Esophagus muscularis mucosa (tissue), 4 donors: Measurements from ENCODE around the gene ZBBX. TPM values are rescaled to one million over a fixed set of nuclear protein-coding genes. Genes with fewer than 3 reads are reported as not detected.

Source experiments
- DNase-seq: peaks from one replicate; pipeline ENCODE4 v3.0.0-alpha.2; 2017; ENCODE audit errors: extremely low spot score
- H3K27ac ChIP-seq, 4 donors: fragments of 200-600 bp; sonication (generic); replicated peaks in 1 of 4; 1 replicate in 3 of 4; 2 replicates in 1 of 4; pipeline ENCODE4 v1.5.1; 2016 to 2019; ENCODE audit warnings: mild to moderate bottlenecking in 1 of 4
- H3K27me3 ChIP-seq, 4 donors: fragments of 200-600 bp; sonication (generic); one replicate each; pipeline versions ENCODE4 v1.5.1 to v1.6.0; 2016 to 2019
- H3K36me3 ChIP-seq, 4 donors: fragments of 200-600 bp; sonication (generic); one replicate each; pipeline ENCODE4 v1.5.1; 2016 to 2019
- H3K4me1 ChIP-seq, 4 donors: fragments of 200-600 bp; sonication (generic); one replicate each; pipeline ENCODE4 v1.5.1; 2016 to 2019
- H3K4me3 ChIP-seq, 4 donors: fragments of 200-600 bp; sonication (generic); 1 replicate in 2 of 4; 2 replicates in 2 of 4; pipeline ENCODE4 v1.5.1; 2016 to 2019; ENCODE audit warnings: mild to moderate bottlenecking in 4 of 4, moderate library complexity in 1 of 4
- H3K9me3 ChIP-seq, 4 donors: fragments of 200-600 bp; sonication (generic); 1 replicate in 3 of 4; 2 replicates in 1 of 4; pipeline ENCODE4 v1.5.1; 2016 to 2019
- CTCF ChIP-seq, 3 experiments: fragments of 200-600 bp in 2 of 3; fragments of 450-650 bp in 1 of 3; sonication (generic) in 2 of 3; IDR thresholded peaks; one replicate each; pipeline ENCODE4 v1.5.1; 2017 to 2019; ENCODE audit warnings: antibody characterized with exemption in 3 of 3, mild to moderate bottlenecking in 2 of 3, moderate library complexity in 1 of 3
- EP300 ChIP-seq: sonication (generic); formaldehyde crosslinking; IDR thresholded peaks from one replicate; pipeline ENCODE4 v1.6.1; 2017; ENCODE audit warnings: antibody characterized with exemption
- POLR2A ChIP-seq: fragments of 450-650 bp; IDR thresholded peaks from one replicate; pipeline ENCODE4 v1.6.1; 2017; ENCODE audit warnings: antibody characterized with exemption, moderate library complexity, mild to moderate bottlenecking, low read depth
- POLR2AphosphoS5 ChIP-seq, 2 donors: sonication (generic); formaldehyde crosslinking; IDR thresholded peaks; one replicate each; pipeline ENCODE4 v1.6.1; 2017; ENCODE audit warnings: antibody characterized with exemption in 2 of 2
- WGBS: methylation state at CpG from one replicate; pipeline ENCODE4 v1.1.5; 2018; 5-methylcytosine and 5-hydroxymethylcytosine counted together
- intact Hi-C: fragments of 100-400 bp; cut with DNase I; formaldehyde crosslinking; loops from one replicate; pipeline ENCODE4 v1.15.1; 2023
- total RNA-seq, 4 donors: library from RNA; depleted of rRNA; stranded (reverse); fragments of >200 nt; gene quantifications; one replicate each; pipeline versions ENCODE4 v1.1.0 to v1.2.1, GENCODE V29; 2016

ZBBX gene
- total RNA-seq, 4 donors from 2014 or later = 0.17 TPM; not detected in 3

DNA sequence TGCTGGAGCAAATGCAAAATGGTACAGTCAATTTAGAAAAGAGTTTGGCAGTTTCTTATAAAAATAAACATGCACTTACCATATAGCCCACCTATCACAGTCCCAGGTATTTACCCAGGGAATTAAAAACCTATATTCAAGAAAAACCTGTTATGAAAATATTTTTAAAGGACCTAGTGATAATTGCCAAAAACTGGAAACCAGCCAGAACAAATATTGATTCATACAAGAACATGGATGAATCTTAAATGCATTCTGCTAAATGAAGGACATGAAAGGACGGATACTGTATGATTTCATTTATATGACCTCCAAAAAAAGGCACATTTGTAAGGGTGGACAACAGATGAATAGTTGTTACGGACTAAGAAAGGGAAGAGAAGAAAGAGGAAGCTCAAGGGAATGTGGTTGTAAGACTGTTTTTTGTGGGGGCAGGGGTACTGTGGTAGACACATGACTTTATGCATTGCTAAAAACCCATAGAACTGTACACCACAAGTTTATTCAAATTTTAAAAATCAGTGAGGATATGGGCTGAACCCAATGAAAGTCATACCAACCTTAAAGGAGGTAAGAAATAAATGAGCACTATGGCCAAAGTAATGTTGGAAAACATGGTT is 61.0 kb downstream of the ZBBX start:
- WGBS = 79% methylated on average over 2 of the region's 2 CpGs
- H3K27ac ChIP-seq = no peak overlapping the region
- no peaks in the 10 kb centered on the region for H3K36me3 ChIP-seq
- H3K4me3 ChIP-seq = no peak overlapping the region
- no peaks in the 10 kb centered on the region for H3K9me3 ChIP-seq
- intact Hi-C loops = no loop called here
- no peak for TF ChIP-seq POLR2A
- TF ChIP-seq POLR2AphosphoS5 (IDR thresholded peaks at IDR 0.05) = no peak
- no peak for TF ChIP-seq CTCF (IDR thresholded peaks at IDR 0.05)
- no peak for TF ChIP-seq EP300
- no peaks in the 10 kb centered on the region for H3K4me1 ChIP-seq
- H3K27me3 ChIP-seq = no peaks in the 10 kb centered on the region
- DNase-seq = no peak

GRCh38 chr3:167318306-167318705 is 61.8 kb downstream of the ZBBX start:
- H3K36me3 ChIP-seq = no peaks in the 10 kb centered on the region

DNA sequence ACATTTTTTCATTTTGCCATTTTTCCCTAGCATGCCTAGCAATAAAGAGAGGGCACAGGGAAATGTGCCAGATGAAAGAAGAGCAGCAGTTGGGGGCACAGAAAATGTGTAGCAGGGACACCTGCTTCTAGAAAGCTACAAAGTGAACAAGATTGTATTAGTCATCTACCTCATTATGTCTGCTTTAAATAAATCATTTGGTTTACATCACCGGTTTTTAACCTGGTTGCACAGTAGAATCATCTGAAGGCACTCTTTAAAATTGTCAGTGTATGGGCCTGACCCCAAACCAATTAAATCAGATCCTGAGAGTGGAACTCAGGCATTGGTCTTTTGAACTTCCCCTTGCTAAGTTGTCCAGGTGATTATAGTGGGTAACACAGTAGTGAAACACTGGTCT is 73.8 kb downstream of the ZBBX start:
- no peaks in the 10 kb centered on the region for H3K36me3 ChIP-seq
- WGBS = 64% methylated on average over 1 of the region's 1 CpG
- no peaks in the 10 kb centered on the region for H3K27me3 ChIP-seq
- H3K9me3 ChIP-seq = peaks cover 0 to 16% (median 6%) of the 10 kb centered on the region in 4 donors
- H3K4me1 ChIP-seq = peaks cover 0 to 7% (median 5%) of the 10 kb centered on the region in 4 donors
- DNase-seq = no peak
- H3K4me3 ChIP-seq = no peak overlapping the region
- intact Hi-C loops = no loop called here
- H3K27ac ChIP-seq = no peak overlapping the region
- TF ChIP-seq CTCF (IDR thresholded peaks at IDR 0.05) = no peak
- TF ChIP-seq POLR2AphosphoS5 (IDR thresholded peaks at IDR 0.05) = no peak
- no peak for TF ChIP-seq POLR2A

More at GRCh38 chr3:167318306-167318705, 61.8 kb downstream of the ZBBX start:
- TF ChIP-seq POLR2AphosphoS5 (IDR thresholded peaks at IDR 0.05) (no peak), POLR2A (no peak), EP300 (no peak), CTCF (IDR thresholded peaks at IDR 0.05) (no peak)
- intact Hi-C loops = no loop called here
- no peak for DNase-seq
- 87% methylated on average over 2 of the region's 2 CpGs for WGBS
- Histone ChIP-seq H3K9me3 (no peaks in the 10 kb centered on the region), H3K4me1 (no peaks in the 10 kb centered on the region), H3K27me3 (no peaks in the 10 kb centered on the region), H3K27ac (no peak overlapping the region), H3K4me3 (no peak overlapping the region)

DNA sequence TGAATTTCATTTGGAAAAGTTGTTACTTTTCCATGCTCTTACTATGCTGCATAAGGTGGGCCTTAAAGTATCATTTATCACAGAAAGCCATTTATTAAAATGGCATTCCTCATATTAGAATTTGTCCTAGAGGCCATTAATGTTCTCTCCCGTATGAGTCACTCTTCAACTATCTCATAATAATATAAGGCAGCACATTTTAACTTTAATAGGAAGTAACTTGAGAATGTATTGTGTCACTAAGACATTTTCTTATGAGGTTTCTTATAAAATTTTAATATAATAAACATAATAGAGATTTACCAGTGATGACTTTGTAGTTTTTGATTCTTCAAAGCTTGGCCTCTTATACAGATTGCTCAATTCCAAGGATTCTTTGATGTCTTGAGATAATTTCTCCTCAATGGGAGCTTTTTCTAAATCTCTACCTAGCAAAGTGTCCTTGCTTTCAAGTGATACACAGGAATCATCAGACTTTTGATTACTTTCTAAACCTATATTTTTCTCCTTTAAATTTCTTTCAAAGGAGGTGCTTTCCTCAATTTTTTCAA is 74.7 kb downstream of the ZBBX start:
- intact Hi-C loops = no loop called here
- no peak for DNase-seq
- H3K27me3 ChIP-seq = no peaks in the 10 kb centered on the region

More for the DNA sequence above, 74.7 kb downstream of the ZBBX start:
- Histone ChIP-seq H3K36me3 (no peaks in the 10 kb centered on the region), H3K9me3 (peaks cover 0 to 14% (median 6%) of the 10 kb centered on the region in 4 donors), H3K4me3 (no peak overlapping the region), H3K27ac (no peak overlapping the region), H3K4me1 (peaks cover 0 to 7% (median 5%) of the 10 kb centered on the region in 4 donors)
- 0% methylated on average over 1 of the region's 1 CpG for WGBS
- TF ChIP-seq EP300 = no peak
- no peak for TF ChIP-seq POLR2AphosphoS5 (IDR thresholded peaks at IDR 0.05)
- TF ChIP-seq POLR2A = no peak
- no peak for TF ChIP-seq CTCF (IDR thresholded peaks at IDR 0.05)
